ENCODE data around the gene KLF11.

The KLF11 gene

DNA sequence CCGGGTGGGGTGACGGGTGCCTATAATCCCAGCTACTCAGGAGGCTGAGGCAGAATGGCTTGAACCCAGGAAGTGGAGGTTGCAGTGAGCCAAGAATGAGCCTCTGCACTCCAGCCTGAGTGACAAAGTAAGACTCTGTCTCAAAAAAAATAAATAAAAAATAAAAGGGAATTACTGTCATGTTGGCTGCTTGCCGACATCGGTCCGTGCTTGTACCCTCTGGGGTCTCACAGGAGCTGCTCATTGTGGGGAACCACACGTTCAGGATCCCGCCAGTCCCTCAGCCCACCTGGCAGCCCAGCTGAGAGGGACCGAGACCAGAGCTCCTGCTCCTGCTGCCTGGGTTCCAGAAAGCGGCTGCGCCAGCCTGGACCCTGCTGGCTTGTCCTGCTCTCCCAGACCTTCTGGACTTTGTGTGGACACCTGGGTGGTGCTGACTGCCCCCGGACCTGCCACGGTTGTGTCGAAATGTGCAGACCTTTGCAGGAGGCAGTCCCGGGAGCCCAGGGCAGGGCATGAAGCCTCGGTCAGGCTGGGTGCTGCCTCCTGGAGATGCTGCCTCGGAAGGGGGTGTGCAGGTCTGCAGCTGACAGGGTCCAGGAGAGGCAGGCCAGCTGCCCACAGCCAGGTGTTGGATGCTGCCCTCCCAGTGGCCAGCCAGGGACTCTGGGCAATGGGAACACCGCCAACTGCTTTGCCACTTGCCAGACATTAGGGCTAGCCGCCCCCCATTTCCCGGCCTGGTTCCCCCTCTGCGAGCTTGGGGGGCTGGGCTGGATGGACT is 16.4 kb downstream of the KLF11 start:
- in situ Hi-C loops (cut with HindIII; ENCODE audit: low pct_unique_long_range_greater_than_20kb, low sequenced_read_pairs): no loop called here

DNA sequence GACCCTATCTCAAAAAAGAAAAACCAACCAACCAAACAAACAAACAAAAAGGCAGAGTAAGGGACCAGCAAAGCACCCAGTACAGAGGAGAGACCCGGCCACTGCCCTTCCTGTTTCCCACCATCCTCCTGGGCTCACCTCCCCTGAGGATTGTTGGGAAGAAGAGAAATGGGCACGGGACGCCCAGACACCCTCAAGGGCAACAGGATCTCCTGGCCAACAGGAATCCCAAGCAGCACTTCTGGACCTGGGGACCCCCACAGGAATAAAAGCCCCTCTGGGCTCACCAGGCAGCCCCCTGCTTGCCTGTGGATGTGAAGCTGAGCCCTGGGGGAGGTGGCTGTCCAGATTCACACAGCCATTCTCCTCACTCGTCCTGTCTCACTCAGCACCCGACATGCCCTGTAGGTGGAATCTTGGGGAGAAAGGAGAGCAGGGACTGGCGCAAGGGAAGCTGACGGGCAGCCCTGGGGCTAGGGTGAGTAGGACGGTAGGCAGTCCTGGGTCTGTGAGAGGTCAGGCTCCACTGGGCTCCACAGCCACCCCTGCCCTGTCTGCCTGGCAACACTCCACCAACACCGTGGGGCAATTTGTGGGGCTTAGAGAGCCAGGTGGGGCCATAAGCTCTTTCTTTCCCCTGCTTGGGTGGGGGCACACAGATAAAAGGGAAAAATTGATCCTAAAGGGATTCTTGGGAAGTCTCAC is 18.0 kb downstream of the KLF11 start:
- no peak for DNase-seq (ENCODE audit: low read depth in 1 of 2, low spot score in 1 of 2)
- TF ChIP-seq JUND (IDR thresholded peaks at IDR 0.05; ENCODE audit: low read depth): no peak
- in situ Hi-C loops (cut with HindIII; ENCODE audit: low pct_unique_long_range_greater_than_20kb, low sequenced_read_pairs): no loop called here

More for the DNA sequence above, 16.4 kb downstream of the KLF11 start:
- no peak for TF ChIP-seq JUND (IDR thresholded peaks at IDR 0.05; ENCODE audit: low read depth)
- no peak for DNase-seq (ENCODE audit: low read depth in 1 of 2, low spot score in 1 of 2)

DNA sequence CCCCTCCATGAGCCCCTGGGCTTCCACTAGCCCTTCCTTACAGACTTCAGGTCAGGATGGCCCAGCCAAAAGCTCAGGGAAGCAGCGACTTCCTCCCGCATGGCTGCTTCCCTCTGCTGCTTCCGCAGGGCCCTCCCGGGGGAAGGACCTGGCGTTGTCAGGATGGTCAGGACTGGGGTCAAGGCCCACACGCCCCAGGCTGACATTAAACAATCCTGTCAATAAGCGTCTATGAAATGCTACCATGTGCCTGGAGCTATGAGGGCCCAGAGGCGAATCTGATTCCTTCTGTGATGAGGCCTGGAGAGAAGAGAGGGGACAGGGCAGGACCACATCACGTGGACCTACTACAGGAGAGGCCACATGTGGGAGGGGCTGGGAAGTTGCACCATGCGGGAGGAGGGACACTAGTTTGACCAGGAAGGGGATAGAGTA is 19.6 kb downstream of the KLF11 start:
- DNase-seq (ENCODE audit: low read depth in 1 of 2, low spot score in 1 of 2): no peak
- in situ Hi-C loops (cut with HindIII; ENCODE audit: low pct_unique_long_range_greater_than_20kb, low sequenced_read_pairs): no loop called here
- no peak for TF ChIP-seq JUND (IDR thresholded peaks at IDR 0.05; ENCODE audit: low read depth)

DNA sequence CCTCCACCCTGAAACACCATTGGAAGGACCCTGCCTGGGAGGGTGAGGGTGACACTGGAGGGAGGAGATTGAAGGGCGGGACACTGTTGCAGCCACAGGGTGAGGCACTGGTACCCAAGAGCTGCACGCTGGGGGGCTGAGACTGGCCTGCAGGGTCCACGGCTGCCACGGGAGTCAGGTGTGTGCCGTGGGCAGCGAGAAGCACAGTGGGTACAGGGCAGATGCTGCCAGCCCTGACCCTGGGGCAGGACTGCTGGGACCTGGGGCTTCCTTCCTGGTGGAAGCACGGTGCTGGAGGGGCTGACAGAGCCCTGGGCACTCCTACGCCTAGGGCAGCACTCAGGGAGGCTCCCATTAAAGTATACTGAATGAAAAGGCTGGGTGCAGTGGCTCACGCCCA is 20.2 kb downstream of the KLF11 start:
- DNase-seq (ENCODE audit: low read depth in 1 of 2, low spot score in 1 of 2): no peak
- in situ Hi-C loops (cut with HindIII; ENCODE audit: low pct_unique_long_range_greater_than_20kb, low sequenced_read_pairs): no loop called here
- no peak for TF ChIP-seq JUND (IDR thresholded peaks at IDR 0.05; ENCODE audit: low read depth)

DNA sequence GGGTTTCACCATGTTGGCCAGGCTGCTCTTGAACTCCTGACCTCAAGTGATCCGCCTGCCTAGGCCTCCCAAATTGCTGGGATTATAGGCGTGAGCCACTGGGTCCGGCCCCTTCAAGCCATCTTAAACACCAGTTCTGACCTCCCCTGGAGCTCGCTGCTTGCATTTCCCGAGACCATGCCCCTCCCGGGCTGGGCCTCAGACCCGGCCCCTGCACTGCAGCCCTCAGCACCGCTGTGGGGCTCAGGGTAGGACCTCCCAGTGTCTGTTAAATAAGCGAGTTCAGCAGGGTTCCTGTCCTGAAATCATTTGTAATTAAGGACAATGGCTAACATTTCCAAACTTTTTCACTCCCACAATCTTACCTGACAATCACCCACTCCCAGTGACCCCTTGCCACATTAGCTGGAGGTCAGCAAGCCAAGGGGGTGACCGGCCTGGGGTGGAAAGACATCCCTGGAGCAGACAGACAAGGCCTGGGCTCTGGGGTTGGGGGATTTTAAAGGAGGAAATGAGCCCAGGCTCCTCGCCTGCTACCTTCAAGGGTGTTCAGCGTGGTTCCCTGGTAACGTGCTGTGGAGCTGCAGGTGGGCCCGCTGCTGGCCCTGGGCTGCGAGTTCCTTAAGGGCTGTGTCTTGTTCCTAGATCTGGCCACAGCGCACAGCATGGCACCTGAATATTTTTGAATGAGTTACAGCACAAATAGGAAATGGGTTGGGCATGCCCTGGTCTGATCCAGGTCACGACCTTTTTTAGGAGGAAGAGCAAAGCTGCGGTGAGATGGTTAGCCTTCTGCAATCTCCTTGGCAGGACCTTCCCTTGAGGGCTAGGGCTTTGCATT is 21.8 kb downstream of the KLF11 start:
- no peak for DNase-seq (ENCODE audit: low read depth in 1 of 2, low spot score in 1 of 2)
- no peak for TF ChIP-seq JUND (IDR thresholded peaks at IDR 0.05; ENCODE audit: low read depth)
- in situ Hi-C loops (cut with HindIII; ENCODE audit: low pct_unique_long_range_greater_than_20kb, low sequenced_read_pairs): no loop called here

DNA sequence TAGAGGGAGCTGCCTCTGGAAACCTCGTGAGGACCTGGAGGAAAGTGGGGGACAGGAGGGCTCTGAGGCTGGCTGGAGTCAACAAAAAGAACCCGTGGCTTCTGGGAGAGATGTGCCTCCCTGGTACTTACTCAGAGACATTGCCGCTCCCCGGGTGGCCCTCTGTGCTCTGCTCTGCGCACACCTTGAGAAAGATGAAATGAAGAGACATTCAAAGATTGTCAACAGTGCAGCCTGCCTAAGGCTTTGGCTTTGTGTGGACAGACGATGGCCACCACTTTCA is 22.4 kb downstream of the KLF11 start:
- in situ Hi-C loops (cut with HindIII; ENCODE audit: low pct_unique_long_range_greater_than_20kb, low sequenced_read_pairs): no loop called here
- no peak for DNase-seq (ENCODE audit: low read depth in 1 of 2, low spot score in 1 of 2)
- TF ChIP-seq JUND (IDR thresholded peaks at IDR 0.05; ENCODE audit: low read depth): no peak

DNA sequence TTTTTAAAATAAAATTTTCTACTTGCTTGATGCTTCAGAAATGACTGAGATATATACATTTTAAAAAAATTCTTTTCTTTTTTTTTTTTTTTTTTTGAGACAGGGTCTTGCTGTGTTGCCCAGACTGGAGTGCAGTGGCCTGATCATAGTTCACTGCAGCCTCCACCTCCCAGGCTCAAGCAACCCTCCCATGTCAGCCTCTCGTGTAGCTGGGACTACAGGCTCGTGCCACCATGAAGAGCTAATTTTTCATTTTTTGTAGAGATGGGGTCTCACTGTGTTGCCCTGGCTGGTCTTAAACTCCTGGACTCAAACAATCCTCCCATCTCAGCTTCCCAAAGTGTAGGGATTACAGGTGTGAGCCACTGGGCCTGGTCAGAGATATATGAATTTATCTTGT is 24.0 kb downstream of the KLF11 start:
- no peak for TF ChIP-seq JUND (IDR thresholded peaks at IDR 0.05; ENCODE audit: low read depth)
- in situ Hi-C loops (cut with HindIII; ENCODE audit: low pct_unique_long_range_greater_than_20kb, low sequenced_read_pairs): no loop called here
- no peak for DNase-seq (ENCODE audit: low read depth in 1 of 2, low spot score in 1 of 2)

DNA sequence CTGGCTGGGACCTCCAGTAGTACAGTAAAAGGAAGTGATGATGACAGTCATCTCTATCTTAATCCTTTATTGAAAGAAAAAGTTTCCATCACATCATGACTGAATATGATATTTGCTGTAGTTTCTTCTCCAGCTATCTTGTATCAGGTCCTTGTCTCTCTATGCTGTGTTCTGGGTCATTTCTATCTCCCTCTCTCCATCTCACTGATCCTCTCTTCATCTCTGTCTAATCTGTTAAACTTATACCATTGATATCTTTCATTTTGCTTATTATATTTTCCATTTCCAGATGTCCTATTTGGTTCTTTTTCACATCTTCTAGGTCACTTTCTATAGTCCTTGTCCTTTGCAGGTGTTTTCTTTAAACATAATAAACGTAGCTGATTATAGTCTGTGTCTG is 24.5 kb downstream of the KLF11 start:
- TF ChIP-seq JUND (IDR thresholded peaks at IDR 0.05; ENCODE audit: low read depth): no peak
- in situ Hi-C loops (cut with HindIII; ENCODE audit: low pct_unique_long_range_greater_than_20kb, low sequenced_read_pairs): no loop called here
- DNase-seq (ENCODE audit: low read depth in 1 of 2, low spot score in 1 of 2): no peak

DNA sequence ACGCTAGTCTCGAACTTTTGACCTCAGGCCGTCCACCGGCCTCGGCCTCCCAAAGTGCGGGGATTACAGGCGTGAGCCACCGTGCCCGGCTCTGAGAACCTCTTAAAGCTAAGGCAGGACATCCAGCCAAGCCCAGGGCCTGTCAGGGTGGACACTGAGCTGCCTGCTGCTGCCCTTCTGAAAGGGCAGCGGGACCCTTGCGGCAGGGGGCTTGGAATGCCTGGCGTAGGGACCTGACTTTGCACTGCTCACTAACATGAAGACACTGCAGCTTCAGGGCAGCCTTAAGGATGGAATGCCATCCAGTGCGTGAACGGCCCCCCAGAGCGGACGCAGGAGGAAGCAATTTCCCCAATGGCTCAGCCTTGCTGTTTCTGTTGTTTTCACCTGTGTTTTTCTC is 27.8 kb downstream of the KLF11 start:
- no peak for DNase-seq (ENCODE audit: low read depth in 1 of 2, low spot score in 1 of 2)
- in situ Hi-C loops (cut with HindIII; ENCODE audit: low pct_unique_long_range_greater_than_20kb, low sequenced_read_pairs): no loop called here
- no peak for TF ChIP-seq JUND (IDR thresholded peaks at IDR 0.05; ENCODE audit: low read depth)

DNA sequence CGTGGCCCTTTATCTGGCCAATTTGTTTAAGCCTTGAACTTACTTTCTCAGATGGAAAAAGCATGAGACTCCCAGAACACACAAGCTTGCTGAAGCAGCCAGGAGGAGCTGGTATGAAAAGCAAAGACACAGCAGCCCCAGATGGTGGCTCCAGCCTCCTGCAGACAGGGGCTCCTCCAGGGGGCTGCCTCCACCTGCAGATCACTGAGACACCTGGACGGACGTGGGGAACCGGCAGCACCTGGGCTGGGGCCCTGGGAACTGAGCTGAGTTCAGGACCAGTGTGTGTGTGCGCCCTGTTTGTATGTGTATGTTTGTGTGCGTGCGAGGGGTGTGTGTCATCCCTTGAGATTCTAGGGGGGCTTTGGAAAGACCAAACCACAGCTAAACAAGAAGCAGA is 28.2 kb downstream of the KLF11 start:
- DNase-seq (ENCODE audit: low read depth in 1 of 2, low spot score in 1 of 2): no peak
- TF ChIP-seq JUND (IDR thresholded peaks at IDR 0.05; ENCODE audit: low read depth): no peak
- in situ Hi-C loops (cut with HindIII; ENCODE audit: low pct_unique_long_range_greater_than_20kb, low sequenced_read_pairs): no loop called here

DNA sequence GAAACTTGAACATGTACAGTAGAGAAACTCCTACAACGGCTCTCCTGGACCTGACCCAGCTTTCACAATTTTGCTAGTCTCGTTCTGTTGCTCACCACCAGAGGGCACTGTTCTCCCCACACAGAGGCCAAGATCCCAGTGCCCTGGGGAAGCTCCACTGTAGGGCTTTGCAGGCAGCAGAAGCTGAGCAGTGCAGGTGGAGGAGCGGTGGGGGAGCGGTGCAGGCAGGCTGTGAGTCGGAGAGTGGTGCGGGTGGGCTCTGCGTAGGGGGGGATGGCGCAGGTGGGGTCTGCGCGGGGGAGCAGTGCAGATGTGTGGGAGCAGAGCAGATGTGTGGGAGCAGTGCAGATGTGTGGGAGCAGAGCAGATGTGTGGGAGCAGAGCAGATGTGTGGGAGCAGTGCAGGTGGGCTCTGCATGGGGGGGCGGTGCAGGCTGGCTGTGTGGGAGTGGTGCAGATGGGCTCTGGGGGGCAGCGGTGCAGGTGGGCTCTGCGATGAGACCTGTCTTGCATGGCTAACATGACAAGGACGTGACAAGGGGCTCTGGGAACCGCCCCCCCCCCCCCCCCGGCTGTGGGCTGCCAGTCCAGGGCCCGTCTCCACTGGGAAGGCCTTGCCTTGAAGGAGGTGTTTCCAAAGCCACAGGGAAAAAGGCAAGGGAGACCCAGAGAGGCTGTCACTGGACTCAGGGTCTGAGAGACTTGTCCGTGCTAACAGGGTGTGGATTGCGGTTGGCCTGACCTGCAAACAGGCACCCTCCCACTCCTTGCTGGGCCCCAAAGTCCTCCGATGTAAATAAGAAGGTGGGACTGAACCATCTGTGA is 29.5 kb downstream of the KLF11 start:
- peak; percentile 88 to 89 for DNase-seq (ENCODE audit: low read depth in 1 of 2, low spot score in 1 of 2)
- no peak for TF ChIP-seq JUND (IDR thresholded peaks at IDR 0.05; ENCODE audit: low read depth)
- in situ Hi-C loops (cut with HindIII; ENCODE audit: low pct_unique_long_range_greater_than_20kb, low sequenced_read_pairs): no loop called here

DNA sequence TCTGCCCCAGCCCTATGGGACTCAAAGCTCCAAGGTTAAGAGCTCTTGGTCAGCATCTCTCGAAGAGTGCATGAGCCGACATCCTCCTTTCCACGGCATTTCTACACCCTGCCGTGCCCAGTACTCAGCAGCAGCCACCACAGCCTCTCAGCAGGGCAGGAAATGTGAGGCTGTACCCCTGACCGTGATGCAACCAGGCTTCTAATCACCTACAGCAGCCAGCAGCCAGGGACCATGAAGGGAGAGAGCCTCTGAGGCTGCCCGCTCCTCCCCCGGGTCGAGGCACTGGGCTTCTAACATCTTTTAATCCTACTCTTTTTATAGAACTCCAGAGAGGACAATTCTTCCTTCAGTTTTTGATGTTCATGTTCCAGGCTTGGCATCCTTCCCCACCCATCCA is 30.4 kb downstream of the KLF11 start:
- TF ChIP-seq JUND (IDR thresholded peaks at IDR 0.05; ENCODE audit: low read depth): no peak
- no peak for DNase-seq (ENCODE audit: low read depth in 1 of 2, low spot score in 1 of 2)
- in situ Hi-C loops (cut with HindIII; ENCODE audit: low pct_unique_long_range_greater_than_20kb, low sequenced_read_pairs): no loop called here

All from T47D (cell line).